K562 (cell line): ENCODE measurements around the gene NBPF14.
"Not testable (repeated sequence)": the region's sequence is repeated elsewhere in the genome, so short reads cannot be mapped to it uniquely, and the experiment has no call there.

Experiments used
- HINFP ChIP-seq: fragments of 450-650 bp; conservative IDR thresholded peaks from 2 replicates; pipeline ENCODE4 v1.6.1; 2016; ENCODE audit warnings: missing genetic modification characterization, low read depth, mild to moderate bottlenecking, control low read depth, missing compliant biosample characterization
- HOXB6 ChIP-seq: fragments of 250-450 bp; sonication (Bioruptor Pico); IDR thresholded peaks from 2 replicates; pipeline ENCODE4 v1.5.1; 2022; ENCODE audit warnings: mild to moderate bottlenecking, borderline replicate concordance

GRCh38 chr1:148529101-148529567 lies 66.7 kb downstream of the NBPF14 start:
- not testable (repeated sequence) for TF ChIP-seq HINFP (tag); HOXB6 (CRISPR knock-in tag)
